ENCODE results near the gene FAM83B.
"Not testable (repeated sequence)": the region's sequence is repeated elsewhere in the genome, so short reads cannot be mapped to it uniquely, and the experiment has no call there.

Gene FAM83B

GRCh38 chr6:54898767-54899166, 52.2 kb downstream of the FAM83B start:
- DNase-seq, result no peak

GRCh38 chr6:54899442-54899841, 52.9 kb downstream of the FAM83B start:
- no peak for DNase-seq

- DNase-seq, result no peak
These were observed 53.4 kb downstream of the FAM83B start for GRCh38 chr6:54899986-54900385.

GRCh38 chr6:54900666-54901065, 54.1 kb downstream of the FAM83B start:
- no peak for DNase-seq

DNA sequence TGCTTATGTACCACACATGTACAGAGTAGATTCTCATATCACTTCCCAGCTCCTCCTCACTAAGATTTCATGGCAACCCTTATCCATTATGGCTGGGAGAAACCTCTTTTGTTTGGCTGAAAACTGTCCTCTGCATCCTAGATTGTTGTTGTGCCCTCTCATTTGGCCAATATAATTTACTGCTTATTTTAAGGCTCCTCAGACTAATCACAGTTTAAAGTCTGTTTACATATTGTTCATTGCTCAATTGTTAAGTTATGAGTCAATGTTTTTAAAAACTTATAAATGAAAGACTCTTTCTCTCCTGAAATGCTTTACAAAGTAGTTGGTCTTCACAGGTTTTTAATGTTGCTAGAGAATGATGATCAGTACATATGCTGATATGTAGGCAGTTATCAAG, 57.3 kb downstream of the FAM83B start:
- DNase-seq, result no peak

DNA sequence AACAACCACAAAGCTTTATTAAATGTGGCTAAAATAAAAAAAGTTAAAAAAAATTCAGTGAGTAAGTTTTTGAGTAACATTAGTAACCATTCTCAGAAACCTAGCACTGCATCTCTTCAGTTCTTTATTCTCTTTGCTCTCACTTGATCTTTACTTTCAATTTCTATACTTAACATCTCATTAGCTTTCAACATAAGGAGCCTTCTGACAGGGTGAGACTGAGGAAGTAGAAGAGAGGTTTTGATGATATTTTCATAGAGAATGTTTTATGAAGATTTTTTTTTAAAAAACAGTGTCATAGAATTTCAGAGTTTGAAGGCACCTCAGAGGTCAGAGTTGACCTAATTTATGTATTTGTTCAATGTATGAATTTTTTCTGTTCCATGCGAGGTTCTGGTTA, 60.8 kb downstream of the FAM83B start:
- no peak for DNase-seq

- no peak for DNase-seq
These were observed 62.6 kb downstream of the FAM83B start for GRCh38 chr6:54909184-54909583.

DNA sequence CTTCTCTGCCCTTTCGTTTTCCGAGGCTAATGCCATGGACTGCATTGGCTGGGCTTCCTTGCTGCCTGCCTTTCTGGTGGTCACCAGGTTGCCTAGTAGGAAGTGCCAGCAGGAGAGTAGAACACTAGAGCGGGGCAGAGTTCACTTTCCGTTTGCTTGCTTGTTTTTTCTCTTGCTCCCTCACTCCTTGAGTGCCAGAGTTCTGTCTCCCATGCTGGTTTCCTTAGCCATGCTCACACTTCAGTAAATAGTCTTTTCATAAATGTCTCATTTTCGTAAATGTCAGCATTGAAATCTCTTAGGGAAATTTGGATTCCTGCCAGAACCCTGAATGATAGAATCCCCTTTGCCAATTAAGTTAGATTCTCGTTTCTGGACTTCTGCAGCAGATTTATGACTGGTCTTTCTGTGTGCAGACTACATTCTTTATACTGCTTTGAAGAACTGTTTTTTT, 63.9 kb downstream of the FAM83B start:
- DNase-seq, result no peak

GRCh38 chr6:54910921-54911320, 64.3 kb downstream of the FAM83B start:
- no peak for DNase-seq

GRCh38 chr6:54913211-54913610, 66.6 kb downstream of the FAM83B start:
- DNase-seq, result no peak

DNA sequence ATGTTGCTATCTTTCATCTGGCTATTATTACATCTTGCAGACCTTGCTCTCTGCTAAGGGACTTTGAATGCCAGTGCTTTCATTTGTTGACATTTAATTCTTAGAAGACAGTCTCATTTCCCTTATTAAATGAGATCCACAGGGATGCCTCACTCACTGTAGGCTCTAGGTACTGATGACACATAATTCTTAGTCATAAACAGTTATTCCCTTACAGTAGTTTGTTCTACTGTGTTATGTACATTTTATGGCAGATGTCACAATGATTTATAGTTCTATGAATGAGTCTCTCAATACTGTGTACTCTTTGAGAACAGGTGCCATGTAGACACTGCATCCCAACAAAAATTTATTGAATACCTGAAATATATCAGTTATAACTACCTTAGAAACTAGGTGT, 70.3 kb downstream of the FAM83B start:
- DNase-seq, result no peak

DNA sequence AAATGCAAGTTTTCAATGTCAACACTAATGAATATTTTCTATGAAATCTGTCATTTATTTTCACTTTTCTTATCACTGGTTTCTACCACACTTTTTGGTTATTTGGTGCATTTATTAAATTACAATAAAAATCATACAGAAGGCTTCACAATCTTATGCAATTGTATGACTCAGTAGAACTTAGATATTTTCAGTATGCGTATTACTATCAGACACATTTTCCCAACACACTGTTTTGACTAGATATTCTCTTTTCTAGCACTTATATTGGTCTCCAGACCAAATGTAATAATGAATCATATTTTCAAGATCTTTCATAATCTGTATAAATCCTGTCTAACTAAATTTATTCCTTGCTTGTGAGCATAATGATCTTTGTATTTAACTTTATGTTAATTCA, 74.1 kb downstream of the FAM83B start:
- no peak for DNase-seq

DNA sequence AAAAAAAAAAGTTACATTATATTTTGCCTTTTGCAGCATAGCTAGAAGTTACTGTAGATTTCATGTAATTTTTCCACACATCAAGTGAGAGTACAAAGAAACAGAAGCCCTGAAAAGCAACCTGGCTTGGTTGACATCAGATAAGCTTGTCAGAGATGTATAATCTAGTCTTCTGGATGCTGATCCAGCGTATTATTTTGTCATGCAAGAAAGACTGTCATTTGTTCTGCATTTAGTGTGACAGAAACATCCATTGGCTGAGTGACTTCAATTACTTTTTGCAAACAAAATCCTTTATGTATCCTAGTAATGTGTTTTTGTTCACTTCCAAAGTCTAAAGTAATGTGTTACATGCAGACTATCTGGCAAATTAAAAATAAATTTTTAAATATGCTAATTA, 75.3 kb downstream of the FAM83B start:
- DNase-seq, result no peak

DNA sequence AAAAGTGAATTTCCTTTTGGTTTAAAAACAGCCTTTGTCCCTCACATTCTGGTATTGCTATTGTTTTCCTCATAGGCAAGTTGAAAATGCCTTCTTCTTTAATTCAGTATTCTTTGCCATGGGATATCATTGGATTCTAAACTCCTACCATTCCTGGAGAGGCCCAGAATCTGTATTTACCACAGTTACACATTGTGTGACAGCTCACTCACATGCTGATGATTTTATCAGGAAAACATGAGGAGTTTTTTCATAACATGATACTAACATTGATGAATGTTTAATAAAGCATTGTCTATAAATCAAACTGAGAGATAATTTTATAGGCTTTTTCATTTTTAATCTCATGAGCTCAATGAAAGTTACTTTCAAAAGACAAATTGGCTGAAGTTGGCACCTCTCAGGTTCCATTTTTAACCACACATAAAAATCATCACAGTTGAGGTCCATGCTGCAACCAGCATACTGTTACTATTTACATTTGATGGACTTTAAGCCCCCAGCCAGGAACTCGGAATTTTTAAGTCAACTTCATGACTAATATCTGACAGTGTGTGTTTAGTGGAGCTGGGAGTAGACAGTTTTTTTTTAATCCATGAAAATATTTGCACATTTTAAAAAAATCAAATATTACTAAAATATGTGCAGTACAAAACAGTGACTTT, 82.8 kb downstream of the FAM83B start:
- no peak for DNase-seq

DNA sequence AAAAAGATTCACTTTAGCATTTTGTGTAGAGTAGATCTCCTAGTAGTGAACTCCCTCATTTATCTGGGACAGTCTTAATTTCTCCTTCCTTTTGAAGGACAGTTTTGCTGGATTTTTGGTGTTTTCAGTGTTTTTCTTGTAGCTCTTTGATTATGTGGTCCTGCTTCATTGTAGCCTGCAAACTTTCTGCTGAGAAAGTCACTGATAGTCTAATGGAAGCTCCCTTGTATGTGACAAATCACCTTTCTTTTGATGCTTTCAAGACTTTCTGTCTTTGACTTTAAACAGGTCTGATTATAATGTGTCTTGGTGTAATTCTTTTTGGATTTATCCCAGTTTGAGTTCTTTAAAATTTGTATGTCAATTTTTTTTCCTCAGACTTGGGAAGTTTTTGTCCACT, 86.1 kb downstream of the FAM83B start:
- no peak for DNase-seq

GRCh38 chr6:54935739-54936138, 89.2 kb downstream of the FAM83B start:
- no peak for DNase-seq

DNA sequence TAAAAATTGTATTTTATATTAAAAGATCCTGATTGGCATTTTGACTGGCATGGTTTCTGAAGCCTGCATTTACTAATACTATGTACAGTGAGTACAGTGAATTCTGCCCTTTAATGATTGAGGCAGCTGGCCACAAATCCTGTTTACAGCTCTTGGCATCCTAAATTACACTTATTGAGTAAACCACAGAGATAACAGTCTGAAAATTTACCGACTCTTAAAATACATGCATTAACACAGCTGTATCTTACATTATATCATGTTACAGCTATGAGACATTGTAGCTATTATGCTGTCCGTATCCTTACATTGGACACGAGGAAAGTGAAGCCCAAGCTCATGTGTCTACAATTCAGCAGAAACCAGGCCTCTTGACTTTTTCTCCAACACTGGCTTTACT, 90.8 kb downstream of the FAM83B start:
- no peak for DNase-seq

DNA sequence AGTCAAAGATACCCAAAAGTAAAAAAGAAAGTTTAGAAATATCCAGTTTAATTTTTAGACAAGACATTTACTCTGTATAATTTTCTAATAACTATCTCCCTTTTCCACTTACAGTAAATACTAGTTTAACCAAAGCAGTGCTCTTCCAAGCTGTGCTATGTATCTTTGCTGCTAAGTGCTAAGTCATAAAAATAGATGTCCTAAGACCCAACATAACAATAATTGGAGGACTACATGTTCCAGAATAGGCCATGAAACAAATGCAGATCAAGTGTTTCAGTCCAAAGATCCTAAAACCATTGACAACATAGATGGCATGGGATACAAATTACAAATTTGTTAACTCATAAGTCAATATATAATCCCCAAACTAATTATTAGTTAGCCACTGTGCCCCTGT, 111.1 kb downstream of the FAM83B start:
- no peak for DNase-seq

DNA sequence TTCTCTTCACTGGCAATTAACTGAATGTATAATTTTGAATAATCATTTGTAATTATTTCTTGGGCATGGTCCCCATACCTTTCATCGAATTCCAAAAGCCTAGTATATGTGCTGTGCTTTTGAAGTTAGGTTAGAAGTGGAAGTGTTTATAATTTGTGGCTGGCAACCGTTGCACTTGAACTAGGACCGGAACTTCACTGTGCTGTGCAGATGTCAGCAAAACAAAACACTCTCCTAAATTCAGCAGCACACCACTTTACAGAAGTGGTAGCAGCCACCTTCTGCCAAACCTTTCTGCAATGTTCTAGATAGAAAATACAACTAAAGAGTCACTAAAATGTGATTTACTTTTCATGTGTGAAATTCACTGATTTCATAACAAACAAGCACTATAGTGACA, 111.9 kb downstream of the FAM83B start:
- DNase-seq, result no peak

DNA sequence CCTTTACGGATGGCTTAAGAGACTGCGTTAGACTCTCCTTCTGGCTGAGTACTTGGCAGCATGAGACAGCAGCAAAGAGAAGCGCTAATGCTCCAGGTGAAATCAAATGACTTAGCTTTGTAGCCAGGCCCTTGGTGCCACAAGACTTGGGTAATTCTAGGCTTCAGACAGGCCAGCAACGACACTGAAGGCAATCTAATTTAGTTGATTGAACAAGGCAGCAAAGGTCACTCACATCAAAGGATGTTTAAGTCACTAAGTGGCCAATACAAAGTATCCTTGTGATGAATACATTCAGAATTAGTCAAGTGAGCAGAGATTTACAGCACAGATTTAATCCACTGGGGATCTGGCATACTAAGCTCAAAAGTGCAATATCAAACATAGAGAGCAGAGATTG, 113.2 kb downstream of the FAM83B start:
- DNase-seq, result no peak

- not testable (repeated sequence) for DNase-seq
These were observed 114.8 kb downstream of the FAM83B start for GRCh38 chr6:54961372-54961771.

- no peak for DNase-seq
These were observed 123.8 kb downstream of the FAM83B start for GRCh38 chr6:54970337-54970736.

- no peak for DNase-seq
These were observed 125.3 kb downstream of the FAM83B start for GRCh38 chr6:54971825-54972224.

GRCh38 chr6:54979161-54979560, 132.6 kb downstream of the FAM83B start:
- DNase-seq, result not testable (repeated sequence)

DNA sequence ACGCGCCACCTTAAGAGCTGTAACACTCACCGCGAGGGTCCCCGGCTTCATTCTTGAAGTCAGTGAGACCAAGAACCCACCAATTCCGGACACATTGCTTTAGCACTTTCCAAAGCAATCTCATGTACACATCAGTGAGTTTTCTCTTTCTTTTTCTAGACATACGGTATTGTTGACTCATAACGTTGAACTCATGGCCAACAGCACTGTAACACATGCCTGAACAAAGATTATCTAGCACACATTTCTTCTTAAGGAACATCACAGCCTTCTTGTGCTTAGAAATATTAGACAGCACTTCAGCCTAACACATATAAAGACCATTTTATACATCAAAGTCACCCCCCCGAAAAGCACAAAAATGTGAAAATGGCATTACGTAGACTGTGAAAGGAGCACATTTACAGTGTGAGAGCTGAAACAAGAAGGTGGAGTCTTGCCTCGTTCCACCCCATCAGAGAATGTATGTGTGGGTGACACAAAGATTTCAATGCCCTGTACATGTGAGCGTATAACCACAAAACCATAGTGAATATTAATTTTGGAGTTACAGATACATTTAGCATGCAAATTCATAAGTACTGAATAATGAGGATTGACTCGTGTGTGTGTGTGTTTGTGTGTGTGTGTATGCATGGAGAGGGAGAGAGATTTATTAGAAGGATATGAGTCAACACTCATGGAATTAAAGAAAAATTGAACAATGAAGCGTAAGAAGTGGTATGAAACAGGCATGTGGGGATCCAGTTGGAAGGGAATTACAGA, 134.1 kb downstream of the FAM83B start:
- no peak for DNase-seq

All from NCI-H524 treated with DMSO at 0.1 percent for 48 hours (cell line).